Activated CD4-positive, alpha-beta T cell treated with anti-CD3 and anti-CD28 coated beads for 24 hours (primary cell): ENCODE measurements around the gene ESRRA.
A peak's percentile ranks its signal among the peaks of the same experiment; 100 is the strongest.

Source experiments
- DNase-seq, 2 donors: peaks; one replicate each; pipeline ENCODE4 v3.0.0-alpha.2; 2020; ENCODE audit warnings: low read depth in 2 of 2

The ESRRA gene

DNA sequence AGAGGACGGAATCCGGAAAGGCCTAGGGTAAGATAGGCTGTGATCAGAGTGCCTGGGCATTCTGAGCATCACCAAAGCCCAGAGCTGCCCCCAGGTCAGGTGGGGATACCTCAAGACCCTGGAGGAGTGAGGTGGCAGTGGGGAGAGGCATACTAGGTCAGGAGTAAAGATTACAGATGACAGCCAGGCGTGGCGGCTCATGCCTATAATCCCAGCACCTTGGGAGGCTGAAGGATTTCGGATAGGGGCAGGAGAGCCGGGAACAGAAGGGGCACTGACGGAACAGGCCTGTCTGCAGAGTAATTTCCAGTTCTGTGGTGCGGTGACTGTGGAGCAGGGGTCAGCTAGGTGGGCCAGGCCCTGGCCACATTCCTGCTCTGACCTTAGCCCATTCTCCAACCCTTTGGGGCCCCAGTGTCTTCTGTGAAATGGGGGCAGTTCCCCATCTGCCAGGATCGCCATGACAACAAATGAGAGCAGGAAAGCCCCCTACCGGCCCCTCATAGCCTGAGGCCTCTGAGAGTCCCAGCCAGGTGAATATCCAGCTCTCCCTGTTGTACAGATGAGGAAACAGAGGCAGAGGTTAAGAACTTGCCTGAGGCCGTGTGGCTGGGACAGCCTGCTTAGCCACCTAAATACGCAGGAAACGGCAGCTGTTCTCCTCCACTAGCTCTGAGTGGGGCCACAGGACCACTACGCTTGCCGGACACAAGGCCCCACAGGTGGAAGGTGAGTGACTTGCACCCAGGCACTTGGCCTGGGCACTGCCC, 30.1 kb upstream of the ESRRA start:
- no peak for DNase-seq

DNA sequence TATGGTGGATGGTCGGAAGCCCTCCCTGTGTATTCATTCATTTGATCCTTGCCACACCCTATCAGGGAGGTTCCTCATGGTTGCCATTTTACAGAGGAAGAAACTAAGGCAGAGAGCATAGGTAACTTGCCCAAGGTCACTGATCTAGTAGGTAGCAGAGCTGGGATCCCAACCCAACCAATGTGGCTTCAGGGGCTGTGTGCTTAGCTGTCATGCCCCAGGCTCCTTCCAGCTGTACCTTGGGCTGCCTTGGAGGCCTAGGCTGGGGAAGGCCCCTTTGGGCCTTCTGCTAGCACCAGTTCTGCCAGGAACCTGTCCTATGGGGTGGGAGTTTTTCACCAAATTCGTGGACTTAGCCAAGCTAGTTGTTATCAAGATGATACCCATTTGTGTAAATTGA, 29.5 kb upstream of the ESRRA start:
- DNase-seq, result no peak

DNA sequence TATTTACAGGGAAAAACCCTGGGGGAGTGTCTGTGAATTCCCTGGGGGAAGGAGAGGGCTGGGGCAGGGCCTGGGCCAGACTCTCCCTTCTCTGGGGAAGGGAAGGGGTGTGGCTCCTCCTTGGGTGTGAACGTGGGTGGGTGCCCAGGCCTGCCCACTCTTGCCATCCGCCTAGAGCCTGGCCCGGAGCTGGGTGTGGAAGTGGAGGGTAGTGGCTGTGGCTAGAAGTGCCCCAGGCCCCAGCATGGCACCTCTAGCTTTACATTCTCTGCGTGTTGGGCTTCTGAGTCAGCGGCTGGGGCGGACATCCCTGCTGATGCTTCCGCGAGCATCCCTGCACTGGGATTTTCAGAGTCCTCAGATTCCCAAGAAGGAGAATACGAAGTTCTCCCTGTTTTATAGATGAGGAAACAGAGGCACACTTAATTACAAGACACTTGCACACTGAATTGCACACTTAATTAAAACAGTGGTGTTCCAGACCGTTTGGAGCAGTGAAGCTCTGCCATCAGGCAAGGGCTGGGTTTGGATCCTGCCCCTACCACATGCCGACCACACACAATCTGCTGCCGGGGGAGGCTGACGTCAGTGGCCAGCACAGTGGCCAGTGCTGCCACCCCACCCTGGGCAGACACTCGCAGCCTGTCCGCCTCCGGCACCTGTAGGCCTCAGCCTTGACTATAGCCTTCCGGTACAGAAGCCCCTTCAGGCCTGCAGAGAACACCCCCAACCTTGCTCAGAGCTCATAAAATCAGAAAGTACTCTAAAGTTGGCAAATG, 28.5 kb upstream of the ESRRA start:
- no peak for DNase-seq

DNA sequence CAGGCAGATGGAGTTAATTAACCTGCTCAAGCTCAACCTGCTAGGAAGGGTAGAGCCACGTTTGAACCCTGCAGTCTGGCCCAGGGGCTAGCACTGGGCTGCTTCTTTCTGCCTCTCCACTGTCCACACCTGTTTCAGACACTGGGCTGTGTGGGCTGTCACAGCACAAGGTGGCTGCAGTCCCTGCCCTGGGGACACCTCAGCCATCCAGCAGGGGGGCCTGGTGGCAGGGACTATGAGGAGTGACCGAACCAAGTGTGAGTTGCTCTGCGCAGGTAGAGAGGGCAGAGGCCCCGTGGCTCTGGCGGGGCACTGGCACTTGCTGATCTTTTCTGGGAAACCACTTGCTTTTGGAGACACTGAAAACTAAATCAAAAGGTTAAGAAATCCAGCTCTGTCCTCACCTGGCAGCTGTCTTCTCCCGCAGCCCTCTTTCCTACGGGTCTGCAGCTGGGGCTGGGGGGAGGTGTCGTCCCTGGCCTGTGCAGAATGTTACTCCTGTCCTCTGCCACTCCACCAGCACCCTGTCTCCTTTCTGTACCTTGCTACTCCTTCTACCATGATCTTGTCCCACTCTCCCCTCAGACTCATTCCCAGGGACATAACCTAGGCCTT, 26.6 kb upstream of the ESRRA start:
- DNase-seq, result no peak

DNA sequence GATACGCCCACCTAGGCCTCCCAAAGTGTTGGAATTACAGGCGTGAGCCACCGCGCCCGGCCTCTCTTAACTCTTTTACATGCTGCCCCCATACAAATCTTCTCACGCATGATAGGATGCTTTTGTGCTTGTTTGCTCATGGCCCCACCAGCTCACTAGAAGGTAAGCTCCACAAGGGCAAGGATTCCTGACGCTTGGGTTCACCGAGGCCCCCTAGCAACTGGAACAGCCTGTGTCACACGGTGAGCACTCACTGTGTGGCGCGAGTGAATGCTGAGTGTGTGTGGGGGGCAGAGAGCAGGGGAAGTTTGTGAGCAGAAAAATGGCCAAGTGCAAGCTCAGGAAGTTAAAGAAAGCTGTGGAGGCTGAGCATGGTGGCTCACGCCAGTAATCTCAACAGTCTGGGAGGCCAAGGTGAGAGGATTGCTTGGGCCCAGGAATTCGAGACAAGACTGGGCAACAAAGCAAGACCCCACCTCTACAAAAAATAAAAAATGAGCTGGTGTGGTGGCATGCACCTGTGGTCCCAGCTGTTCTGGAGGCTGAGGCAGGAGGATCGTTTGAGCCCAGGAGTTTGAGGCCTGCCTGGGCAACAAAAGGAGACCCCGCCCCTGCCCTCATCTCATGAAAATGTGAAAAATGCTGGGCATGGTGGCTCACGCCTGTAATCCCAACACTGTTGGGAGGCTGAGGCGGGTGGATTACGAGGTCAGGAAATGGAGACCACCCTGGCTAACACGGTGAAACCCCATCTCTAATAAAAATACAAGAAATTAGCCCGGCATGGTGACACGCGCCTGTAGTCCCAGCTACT, 23.2 kb upstream of the ESRRA start:
- no peak for DNase-seq

DNA sequence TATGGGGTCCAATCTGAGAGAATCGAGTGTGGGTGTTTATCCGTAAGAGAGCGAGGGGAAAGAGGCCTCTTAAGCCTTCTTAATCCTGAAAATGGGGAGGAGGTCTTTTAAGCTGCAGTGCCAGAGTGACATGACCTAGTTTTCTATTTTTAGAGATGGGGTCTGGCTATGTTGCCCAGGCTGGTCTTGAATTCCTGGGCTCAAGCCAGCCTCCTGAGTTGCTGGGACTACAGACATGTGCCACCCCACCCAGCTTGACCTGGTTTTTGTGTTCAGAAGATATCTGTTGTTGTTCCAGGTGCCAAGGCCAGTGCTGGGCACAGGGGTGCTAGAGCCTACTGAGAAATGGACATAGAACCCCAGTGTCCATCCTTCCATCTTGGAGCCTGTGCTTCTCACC, 22.2 kb upstream of the ESRRA start:
- no peak for DNase-seq

DNA sequence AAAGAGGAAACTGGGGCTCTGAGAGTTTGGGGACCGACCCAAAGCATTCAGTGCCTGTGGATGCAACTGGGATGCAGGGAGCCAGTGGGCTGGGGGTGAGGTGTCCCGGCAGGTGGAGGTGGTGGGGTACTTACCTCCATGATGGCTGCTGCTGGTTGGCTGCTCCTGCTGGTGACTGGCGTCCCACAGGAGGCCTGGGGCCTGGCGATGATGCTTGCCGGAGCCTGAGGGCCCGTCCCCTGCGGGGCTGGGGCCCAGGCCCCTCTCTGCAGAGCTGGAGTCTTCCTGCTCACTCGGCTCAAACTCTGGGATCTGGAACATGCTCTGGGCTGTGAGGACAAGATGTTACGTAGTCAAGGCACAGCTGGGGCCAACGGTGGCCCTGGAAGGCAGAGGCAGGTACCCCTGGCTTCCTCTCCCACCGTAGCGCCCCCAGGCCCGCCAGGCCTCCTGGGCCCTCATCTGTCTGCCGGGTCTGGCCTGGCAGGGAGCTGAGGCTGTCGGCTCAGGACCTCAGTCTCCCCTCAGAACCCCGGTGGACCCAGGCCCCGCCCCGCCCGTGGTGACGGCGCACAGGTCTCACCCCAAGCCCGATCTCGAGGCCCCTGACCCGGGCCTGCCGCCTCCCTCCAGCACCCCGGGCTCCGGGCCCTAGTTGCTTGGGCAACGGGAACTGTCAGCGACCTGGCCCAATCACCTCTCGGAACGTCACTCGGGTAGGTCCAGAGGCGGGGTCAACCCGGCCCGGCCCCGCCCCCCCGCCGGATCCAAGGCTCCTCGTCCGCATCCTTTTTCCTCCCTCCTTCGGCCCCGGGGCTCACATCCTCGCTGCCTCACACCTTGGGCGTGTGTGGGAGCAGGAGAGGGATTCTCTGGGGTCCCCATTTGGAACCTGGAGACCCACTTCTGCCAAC, 21.0 kb upstream of the ESRRA start, which contains the start of gene BAD:
Gene BAD, minus strand, starts transcription at position 618 of the 914 bp plus-strand sequence. Its CDS starts 297 bp downstream, at position 321.
- peak; percentile 90 for DNase-seq

DNA sequence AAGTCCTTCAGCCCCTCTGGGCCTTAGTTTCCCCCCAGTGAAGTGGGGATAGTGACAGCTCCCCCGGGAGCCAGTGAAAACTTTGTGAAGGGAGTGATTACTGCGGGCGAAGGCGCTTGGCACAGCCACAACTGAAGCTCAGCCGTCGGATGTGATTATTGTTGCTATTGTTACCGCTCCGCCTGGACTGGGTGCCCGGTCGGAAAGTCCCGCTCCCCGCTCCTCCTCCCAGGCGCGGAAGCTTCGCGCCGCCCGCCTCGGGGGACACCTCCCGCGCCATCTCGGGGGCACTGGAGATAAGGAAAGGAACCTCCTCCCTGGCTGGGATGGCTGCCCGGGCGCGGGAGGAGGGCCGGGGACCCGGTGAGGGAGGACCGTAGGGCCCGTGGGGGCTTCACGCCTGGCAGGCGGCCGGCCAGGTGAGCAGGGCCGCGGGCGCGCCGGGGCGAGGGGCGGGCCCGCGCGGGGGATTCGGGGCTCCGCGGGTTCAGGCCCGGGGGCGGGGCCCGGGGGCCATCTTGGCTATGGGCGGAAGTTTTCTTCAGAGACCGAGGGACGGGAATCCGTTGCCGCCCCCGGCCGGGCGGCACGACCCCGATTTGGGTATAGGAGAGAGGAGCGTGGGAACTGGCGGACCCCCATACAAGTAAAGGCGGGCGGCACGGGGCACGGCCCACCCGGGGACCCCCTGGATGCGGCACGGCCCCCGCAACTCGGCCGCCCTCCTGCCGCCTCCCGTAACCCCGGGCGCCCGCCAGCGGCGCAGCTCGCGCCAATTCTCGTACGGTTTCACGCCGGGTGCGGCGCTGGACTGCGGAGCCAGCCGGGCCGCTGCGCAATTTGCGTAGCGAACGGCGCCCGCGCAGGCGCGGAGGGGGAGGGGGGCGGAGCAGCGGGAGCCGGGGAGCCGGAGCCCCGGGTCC, 20.1 kb upstream of the ESRRA start, which contains the start of gene GPR137:
Gene GPR137, plus strand, starts transcription at position 887 of the 923 bp plus-strand sequence. CDS start 677 bp downstream, outside the sequence.
- peak; percentile 82 to 85 for DNase-seq

DNA sequence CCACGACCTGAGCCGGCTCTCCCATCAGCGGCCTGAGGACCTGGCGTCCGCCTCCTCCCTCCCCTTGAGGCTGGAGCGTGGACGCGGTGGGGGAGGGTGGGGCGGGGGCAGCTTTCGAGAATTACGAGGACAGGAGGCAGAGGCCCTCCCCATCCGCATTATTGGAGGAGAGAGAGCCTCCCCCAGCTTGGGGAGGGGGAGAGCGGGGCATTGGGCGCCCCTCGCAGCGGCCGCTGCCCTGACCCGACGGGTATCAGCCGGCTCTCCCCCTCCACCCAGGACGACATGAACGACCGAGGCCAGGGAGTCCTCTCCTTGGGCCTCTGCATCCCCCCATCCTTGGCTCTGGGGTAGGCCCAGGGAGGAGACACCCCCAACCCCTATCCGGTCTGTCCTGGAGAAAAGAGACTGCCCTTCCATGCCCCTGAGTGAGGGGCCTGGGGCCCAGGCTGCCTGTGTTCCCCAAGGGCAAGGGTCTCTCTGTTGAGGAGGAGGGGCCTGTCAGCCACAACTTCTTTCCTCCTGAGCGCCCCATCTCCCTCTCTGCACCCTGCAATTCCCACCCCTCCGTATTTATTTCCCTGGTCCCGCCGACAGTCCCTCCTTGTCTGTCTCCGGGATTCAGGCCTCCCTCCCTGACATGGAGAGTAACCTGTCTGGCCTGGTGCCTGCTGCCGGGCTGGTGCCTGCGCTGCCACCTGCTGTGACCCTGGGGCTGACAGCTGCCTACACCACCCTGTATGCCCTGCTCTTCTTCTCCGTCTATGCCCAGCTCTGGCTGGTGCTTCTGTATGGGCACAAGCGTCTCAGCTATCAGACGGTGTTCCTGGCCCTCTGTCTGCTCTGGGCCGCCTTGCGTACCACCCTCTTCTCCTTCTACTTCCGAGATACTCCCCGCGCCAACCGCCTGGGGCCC, 19.2 kb upstream of the ESRRA start:
- DNase-seq, result no peak

DNA sequence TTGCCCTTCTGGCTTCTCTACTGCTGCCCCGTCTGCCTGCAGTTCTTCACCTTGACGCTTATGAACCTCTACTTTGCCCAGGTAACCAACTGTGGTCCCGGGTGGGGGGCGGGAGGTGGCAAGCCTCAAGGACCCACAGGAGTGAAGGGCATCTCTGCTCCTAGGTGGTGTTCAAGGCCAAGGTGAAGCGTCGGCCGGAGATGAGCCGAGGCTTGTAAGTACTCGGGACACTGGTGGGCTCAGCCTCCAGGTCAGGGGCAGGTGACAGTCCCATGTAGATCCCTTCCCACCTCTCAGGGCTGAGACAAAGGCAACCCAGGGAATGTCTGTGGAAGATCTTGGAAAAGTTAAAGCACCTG, 18.5 kb upstream of the ESRRA start:
- no peak for DNase-seq

DNA sequence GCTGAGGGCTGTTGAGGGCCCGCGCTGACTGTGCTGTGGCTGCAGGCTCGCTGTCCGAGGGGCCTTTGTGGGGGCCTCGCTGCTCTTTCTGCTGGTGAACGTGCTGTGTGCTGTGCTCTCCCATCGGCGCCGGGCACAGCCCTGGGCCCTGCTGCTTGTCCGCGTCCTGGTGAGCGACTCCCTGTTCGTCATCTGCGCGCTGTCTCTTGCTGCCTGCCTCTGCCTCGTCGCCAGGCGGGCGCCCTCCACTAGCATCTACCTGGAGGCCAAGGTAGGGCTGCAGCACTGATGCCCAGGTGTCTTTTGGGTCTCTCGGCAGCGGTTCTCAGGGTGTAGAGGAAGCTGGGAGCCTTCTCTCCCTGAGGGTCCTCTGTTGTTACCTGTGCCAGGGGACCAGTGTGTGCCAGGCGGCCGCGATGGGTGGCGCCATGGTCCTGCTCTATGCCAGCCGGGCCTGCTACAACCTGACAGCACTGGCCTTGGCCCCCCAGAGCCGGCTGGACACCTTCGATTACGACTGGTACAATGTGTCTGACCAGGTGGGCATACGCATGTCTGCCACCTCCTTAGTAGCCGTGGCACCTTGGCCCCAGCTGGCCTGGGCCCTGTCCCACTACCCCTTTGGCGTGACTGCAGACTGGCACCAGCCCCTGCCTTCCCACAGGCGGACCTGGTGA, 17.5 kb upstream of the ESRRA start:
- DNase-seq, result no peak

DNA sequence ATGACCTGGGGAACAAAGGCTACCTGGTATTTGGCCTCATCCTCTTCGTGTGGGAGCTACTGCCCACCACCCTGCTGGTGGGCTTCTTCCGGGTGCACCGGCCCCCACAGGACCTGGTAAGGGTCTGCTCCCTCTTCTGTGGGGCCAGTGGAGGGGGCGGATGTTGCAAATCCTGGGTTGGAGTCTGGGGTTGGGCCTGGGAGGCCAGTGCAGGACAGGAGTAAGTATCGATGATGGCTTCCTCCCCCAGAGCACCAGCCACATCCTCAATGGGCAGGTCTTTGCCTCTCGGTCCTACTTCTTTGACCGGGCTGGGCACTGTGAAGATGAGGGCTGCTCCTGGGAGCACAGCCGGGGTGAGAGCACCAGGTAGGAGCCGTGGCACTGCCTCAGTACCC, 17.0 kb upstream of the ESRRA start:
- no peak for DNase-seq

DNA sequence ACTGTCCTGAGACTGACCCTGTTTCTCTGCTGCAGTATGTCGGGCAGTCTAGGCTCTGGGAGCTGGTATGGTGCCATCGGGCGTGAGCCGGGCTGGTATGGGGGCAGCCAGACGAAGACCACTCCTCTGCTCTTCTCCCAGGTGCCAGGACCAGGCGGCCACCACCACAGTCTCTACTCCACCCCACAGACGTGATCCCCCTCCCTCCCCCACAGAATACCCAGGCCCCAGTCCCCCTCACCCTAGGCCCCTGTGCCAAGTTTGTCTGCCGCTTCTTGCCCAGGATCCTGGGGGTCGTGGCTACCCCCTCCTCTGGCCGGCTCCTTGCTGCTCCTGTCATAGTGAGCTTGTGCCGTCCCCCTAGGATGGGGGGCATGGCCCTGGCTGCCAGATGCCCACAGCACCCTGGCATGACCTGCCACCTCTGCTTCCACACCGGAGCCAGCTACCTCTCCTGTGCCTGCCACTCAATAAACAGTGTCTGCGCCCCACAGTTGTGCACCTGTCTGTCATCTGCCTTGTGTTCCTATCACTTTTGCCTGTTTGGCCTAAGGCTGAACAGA, 16.2 kb upstream of the ESRRA start:
- no peak for DNase-seq

DNA sequence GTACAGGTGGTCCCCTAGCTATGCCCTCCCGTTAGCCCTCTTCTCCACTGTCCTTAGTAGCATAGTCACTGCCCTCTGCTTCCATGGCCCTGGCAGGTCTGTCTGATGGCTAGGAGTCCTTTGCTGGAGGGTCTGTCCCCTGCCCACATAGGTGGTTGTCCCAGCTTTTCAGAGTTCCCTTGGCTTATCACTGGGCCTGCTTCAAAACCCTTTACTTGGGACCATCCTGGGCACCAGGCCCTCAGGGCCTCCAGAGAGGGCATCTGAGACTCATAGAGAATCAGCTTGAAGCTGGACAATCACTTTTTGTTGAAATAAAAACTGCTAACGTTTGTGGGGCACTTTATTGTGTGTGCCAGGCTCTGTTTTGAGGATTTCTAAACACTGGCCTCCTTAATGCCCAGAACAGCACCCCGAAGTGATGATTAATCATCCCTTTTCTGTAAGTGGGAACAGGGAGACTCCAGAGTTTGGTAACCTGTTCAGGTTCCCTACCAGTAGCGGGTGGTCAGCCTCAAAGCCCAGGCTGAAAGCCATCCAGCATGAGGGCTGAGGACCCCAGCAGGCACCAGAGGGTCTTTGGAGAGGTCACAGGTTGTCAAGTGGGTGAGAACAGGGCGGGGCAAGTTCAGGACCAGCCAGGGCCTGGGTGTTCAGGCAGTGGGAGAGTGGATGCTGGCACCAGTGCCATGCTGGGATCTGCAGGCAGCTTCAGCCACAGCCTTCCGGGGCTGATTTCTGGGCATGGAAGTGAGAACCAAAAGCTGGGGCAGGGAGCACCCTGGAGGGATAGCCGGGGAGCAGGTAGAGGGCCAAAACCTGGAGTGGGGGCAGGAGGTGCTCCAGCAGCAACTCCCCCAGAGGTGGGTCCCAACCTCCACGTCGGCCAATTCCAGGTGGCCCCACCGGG, 14.7 kb upstream of the ESRRA start:
- no peak for DNase-seq

DNA sequence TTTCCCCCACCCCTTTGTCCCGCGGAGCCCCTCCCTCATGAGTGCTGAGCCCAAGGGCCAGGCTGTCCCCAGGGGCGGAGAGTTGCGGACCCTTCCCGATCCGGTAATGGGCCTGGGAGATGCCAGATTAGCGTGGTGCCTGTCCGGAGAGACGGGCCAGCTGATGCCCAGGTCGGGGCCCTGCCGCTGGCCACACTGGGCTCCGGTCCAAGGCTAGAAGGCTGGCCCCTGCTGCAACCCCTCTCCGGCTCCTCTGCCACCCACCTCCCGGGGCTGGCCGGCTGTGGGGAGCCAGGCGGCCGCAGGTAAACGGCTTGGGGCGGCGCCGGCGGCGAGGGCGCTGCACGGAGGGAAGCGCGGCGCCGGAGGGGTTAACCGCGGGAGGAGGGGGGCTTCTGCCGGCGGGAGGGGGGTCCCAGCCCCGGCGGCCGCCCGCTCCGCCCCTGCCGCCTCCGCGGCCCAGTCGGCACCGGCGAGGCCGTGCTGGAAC, 14.0 kb upstream of the ESRRA start, which contains the start of gene KCNK4:
Gene KCNK4, plus strand, starts transcription at position 41 of the 490 bp plus-strand sequence. CDS start 1,717 bp downstream, outside the sequence.
- DNase-seq, result no peak
